ENCODE measurements around the gene ART4.

DNA sequence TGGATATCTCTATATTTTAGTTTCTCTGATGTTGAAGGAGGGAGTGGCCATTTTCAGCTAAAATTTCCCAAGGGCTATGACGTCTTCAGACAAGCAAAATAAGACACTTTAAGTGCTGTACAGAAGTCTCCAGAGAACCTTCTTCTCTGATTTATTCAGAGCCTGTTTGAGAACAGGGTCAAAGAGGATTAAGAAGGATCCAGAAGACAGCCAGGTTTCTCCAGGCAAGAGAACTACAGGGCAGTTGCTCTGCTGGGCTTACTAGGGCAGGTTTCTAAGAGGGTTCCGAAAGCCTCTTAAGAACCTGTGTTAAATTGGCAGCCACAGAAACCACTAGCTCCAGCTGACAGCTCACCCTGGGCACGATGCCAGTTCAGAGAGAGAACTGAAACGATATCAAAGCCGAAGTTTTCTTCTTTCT lies 41.1 kb upstream of the ART4 start:
- TF ChIP-seq, protein P1, sequence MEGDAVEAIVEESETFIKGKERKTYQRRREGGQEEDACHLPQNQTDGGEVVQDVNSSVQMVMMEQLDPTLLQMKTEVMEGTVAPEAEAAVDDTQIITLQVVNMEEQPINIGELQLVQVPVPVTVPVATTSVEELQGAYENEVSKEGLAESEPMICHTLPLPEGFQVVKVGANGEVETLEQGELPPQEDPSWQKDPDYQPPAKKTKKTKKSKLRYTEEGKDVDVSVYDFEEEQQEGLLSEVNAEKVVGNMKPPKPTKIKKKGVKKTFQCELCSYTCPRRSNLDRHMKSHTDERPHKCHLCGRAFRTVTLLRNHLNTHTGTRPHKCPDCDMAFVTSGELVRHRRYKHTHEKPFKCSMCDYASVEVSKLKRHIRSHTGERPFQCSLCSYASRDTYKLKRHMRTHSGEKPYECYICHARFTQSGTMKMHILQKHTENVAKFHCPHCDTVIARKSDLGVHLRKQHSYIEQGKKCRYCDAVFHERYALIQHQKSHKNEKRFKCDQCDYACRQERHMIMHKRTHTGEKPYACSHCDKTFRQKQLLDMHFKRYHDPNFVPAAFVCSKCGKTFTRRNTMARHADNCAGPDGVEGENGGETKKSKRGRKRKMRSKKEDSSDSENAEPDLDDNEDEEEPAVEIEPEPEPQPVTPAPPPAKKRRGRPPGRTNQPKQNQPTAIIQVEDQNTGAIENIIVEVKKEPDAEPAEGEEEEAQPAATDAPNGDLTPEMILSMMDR (IDR thresholded peaks at IDR 0.05; ENCODE audit: poor library complexity, severe bottlenecking), result no peak
- no peak for TF ChIP-seq POLR2AphosphoS5 (IDR thresholded peaks at IDR 0.05)
- TF ChIP-seq, protein P2, sequence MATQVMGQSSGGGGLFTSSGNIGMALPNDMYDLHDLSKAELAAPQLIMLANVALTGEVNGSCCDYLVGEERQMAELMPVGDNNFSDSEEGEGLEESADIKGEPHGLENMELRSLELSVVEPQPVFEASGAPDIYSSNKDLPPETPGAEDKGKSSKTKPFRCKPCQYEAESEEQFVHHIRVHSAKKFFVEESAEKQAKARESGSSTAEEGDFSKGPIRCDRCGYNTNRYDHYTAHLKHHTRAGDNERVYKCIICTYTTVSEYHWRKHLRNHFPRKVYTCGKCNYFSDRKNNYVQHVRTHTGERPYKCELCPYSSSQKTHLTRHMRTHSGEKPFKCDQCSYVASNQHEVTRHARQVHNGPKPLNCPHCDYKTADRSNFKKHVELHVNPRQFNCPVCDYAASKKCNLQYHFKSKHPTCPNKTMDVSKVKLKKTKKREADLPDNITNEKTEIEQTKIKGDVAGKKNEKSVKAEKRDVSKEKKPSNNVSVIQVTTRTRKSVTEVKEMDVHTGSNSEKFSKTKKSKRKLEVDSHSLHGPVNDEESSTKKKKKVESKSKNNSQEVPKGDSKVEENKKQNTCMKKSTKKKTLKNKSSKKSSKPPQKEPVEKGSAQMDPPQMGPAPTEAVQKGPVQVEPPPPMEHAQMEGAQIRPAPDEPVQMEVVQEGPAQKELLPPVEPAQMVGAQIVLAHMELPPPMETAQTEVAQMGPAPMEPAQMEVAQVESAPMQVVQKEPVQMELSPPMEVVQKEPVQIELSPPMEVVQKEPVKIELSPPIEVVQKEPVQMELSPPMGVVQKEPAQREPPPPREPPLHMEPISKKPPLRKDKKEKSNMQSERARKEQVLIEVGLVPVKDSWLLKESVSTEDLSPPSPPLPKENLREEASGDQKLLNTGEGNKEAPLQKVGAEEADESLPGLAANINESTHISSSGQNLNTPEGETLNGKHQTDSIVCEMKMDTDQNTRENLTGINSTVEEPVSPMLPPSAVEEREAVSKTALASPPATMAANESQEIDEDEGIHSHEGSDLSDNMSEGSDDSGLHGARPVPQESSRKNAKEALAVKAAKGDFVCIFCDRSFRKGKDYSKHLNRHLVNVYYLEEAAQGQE (IDR thresholded peaks at IDR 0.05; ENCODE audit: borderline replicate concordance), result no peak

All from neural cell (in vitro differentiated cells).